ENCODE results near the gene LCP1. TPM values are rescaled to one million over a fixed set of nuclear protein-coding genes. Genes with fewer than 3 reads are reported as not detected.

Gene LCP1
- total RNA-seq, 1 experiment from 2014 or later: 32.1 TPM

DNA sequence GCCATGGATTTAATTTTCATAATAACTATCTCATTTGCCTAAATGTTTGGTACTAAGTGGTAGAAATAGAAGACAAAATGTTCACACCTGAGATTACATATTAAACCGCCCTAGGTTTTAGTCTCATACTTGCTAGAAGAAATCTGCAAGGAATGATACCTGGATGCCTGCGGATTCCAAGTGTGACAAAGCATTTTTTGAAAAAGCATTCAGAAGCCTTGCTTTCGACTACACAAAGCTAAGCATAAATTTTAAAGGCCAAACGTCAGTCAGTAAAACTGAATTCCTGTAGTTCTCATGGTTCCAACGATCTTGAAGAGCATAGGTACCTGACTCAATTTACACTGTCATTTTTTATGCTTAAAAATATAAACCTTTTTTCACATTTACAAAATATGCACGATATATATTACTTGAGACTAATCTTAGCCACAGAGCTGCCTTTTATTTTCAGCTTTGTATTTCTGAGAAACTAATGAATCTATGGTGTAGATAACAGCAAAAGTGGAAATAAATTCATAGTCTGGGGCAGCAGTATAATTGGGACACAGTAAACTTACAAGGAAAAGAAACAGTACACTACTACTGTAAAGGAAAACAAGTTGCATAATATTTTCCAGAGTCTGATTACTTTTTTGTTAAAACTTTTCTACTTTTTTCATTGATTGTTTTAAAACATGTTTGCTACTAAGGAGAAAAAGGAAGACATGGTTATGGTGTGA is 28.5 kb upstream of the LCP1 start:
- peaks cover 14% of the 10 kb centered on the region for H3K4me1 Mint-ChIP-seq (ENCODE audit: low read depth, unreplicated experiment)
- TF ChIP-seq, protein P1, sequence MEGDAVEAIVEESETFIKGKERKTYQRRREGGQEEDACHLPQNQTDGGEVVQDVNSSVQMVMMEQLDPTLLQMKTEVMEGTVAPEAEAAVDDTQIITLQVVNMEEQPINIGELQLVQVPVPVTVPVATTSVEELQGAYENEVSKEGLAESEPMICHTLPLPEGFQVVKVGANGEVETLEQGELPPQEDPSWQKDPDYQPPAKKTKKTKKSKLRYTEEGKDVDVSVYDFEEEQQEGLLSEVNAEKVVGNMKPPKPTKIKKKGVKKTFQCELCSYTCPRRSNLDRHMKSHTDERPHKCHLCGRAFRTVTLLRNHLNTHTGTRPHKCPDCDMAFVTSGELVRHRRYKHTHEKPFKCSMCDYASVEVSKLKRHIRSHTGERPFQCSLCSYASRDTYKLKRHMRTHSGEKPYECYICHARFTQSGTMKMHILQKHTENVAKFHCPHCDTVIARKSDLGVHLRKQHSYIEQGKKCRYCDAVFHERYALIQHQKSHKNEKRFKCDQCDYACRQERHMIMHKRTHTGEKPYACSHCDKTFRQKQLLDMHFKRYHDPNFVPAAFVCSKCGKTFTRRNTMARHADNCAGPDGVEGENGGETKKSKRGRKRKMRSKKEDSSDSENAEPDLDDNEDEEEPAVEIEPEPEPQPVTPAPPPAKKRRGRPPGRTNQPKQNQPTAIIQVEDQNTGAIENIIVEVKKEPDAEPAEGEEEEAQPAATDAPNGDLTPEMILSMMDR (IDR thresholded peaks at IDR 0.05; ENCODE audit: insufficient read depth in 1 of 2, low read depth in 1 of 2, low read length in 1 of 2, severe bottlenecking in 1 of 2, unreplicated experiment in 1 of 2): no peak
- no peak overlapping the region; the same call in 1 of the 2 replicates for H3K4me3 ChIP-seq (ENCODE audit: low read depth, low read length)
- no peaks in the 10 kb centered on the region for H3K4me1 ChIP-seq
- H3K27me3 ChIP-seq (replicated peaks; ENCODE audit: control insufficient read depth, insufficient read depth, low read length): no peaks in the 10 kb centered on the region
- no peaks in the 10 kb centered on the region for H3K9me3 ChIP-seq
- ChIA-PET CTCF (no interaction called here), POLR2A (no interaction called here)
- peak overlapping the region; percentile 78 for H3K4me3 Mint-ChIP-seq (ENCODE audit: unreplicated experiment)
- H3K27ac Mint-ChIP-seq (ENCODE audit: unreplicated experiment): peak overlapping the region; percentile 0
- no peaks in the 10 kb centered on the region for H3K9me3 Mint-ChIP-seq (ENCODE audit: unreplicated experiment)
- no peak for DNase-seq
- no peaks in the 10 kb centered on the region for H3K27me3 Mint-ChIP-seq (ENCODE audit: insufficient read depth, unreplicated experiment)
- H3K36me3 ChIP-seq (ENCODE audit: control insufficient read depth, insufficient read depth, low read length): no peaks in the 10 kb centered on the region
- no TSS peak for BruUV-seq (replicated peaks)
- intact Hi-C loops (cut with micrococcal nuclease; ENCODE audit: unreplicated experiment): loop anchor here (2.0 kb wide), 1 partner anchor 78 kb away; no protein-coding TSS in a partner anchor
- H3K36me3 Mint-ChIP-seq (ENCODE audit: insufficient read depth, unreplicated experiment): no peaks in the 10 kb centered on the region

GRCh38 chr13:46207828-46208227 is 25.9 kb upstream of the LCP1 start:
- no peaks in the 10 kb centered on the region for H3K36me3 Mint-ChIP-seq (ENCODE audit: insufficient read depth, unreplicated experiment)
- peaks cover 14% of the 10 kb centered on the region for H3K4me1 Mint-ChIP-seq (ENCODE audit: low read depth, unreplicated experiment)
- DNase-seq: no peak
- no peaks in the 10 kb centered on the region for H3K27me3 ChIP-seq (replicated peaks; ENCODE audit: control insufficient read depth, insufficient read depth, low read length)
- no peak overlapping the region for H3K4me3 ChIP-seq (ENCODE audit: low read depth, low read length)
- H3K36me3 ChIP-seq (ENCODE audit: control insufficient read depth, insufficient read depth, low read length): no peaks in the 10 kb centered on the region
- no TSS peak for BruUV-seq (replicated peaks)
- no peaks in the 10 kb centered on the region for H3K27me3 Mint-ChIP-seq (ENCODE audit: insufficient read depth, unreplicated experiment)
- intact Hi-C loops (cut with micrococcal nuclease; ENCODE audit: unreplicated experiment): no loop called here
- no peaks in the 10 kb centered on the region for H3K4me1 ChIP-seq
- no peak overlapping the region for H3K4me3 Mint-ChIP-seq (ENCODE audit: unreplicated experiment)
- POLR2A ChIA-PET: no interaction called here
- H3K9me3 ChIP-seq: no peaks in the 10 kb centered on the region
- no peaks in the 10 kb centered on the region for H3K9me3 Mint-ChIP-seq (ENCODE audit: unreplicated experiment)
- TF ChIP-seq, protein P1 (IDR thresholded peaks at IDR 0.05; ENCODE audit: insufficient read depth in 1 of 2, low read depth in 1 of 2, low read length in 1 of 2, severe bottlenecking in 1 of 2, unreplicated experiment in 1 of 2): no peak
- CTCF ChIA-PET: no interaction called here
- no peak overlapping the region for H3K27ac Mint-ChIP-seq (ENCODE audit: unreplicated experiment)

DNA sequence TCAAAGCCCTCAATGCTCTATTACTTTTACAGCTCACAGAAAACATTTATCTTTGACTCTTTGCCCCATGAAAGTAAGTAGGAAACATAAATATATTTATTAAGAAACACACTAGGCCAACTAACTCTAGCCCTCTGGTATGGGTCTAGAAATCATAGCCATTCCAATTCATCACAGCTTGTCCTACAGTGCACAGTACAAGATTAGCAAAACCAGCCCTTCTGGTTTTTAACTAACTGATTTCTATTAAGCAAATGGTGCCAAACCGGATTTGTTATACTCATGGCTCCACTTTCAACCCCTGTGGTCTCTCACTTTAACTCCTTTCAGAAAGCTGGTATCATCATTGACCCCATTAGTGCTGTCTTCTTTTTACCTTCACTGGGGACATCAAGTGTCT is 24.2 kb upstream of the LCP1 start:
- Histone ChIP-seq H3K4me1 (no peaks in the 10 kb centered on the region), H3K4me3 (ENCODE audit: low read depth, low read length) (no peak overlapping the region), H3K27me3 (replicated peaks; ENCODE audit: control insufficient read depth, insufficient read depth, low read length) (no peaks in the 10 kb centered on the region), H3K36me3 (ENCODE audit: control insufficient read depth, insufficient read depth, low read length) (no peaks in the 10 kb centered on the region), H3K9me3 (no peaks in the 10 kb centered on the region)
- ChIA-PET CTCF (no interaction called here), POLR2A (no interaction called here)
- Mint-ChIP-seq H3K4me1 (ENCODE audit: low read depth, unreplicated experiment) (peaks cover 11% of the 10 kb centered on the region), H3K4me3 (ENCODE audit: unreplicated experiment) (no peak overlapping the region), H3K27ac (ENCODE audit: unreplicated experiment) (no peak overlapping the region), H3K36me3 (ENCODE audit: insufficient read depth, unreplicated experiment) (no peaks in the 10 kb centered on the region), H3K27me3 (ENCODE audit: insufficient read depth, unreplicated experiment) (no peaks in the 10 kb centered on the region), H3K9me3 (ENCODE audit: unreplicated experiment) (no peaks in the 10 kb centered on the region)
- BruUV-seq (replicated peaks): no TSS peak
- intact Hi-C loops (cut with micrococcal nuclease; ENCODE audit: unreplicated experiment): no loop called here
- no peak for DNase-seq
- TF ChIP-seq, protein P1 (IDR thresholded peaks at IDR 0.05; ENCODE audit: insufficient read depth in 1 of 2, low read depth in 1 of 2, low read length in 1 of 2, severe bottlenecking in 1 of 2, unreplicated experiment in 1 of 2): no peak
